ENCODE data around the gene AOC3. TPM values are rescaled to one million over a fixed set of nuclear protein-coding genes. Genes with fewer than 3 reads are reported as not detected.

Gene AOC3
- total RNA-seq, 1 donor from 2014 or later = 2.4 TPM

- H3K4me1 Mint-ChIP-seq (ENCODE audit: low read depth) = peaks cover 22% of the 10 kb centered on the region
- peaks cover 32% of the 10 kb centered on the region for H3K36me3 Mint-ChIP-seq (ENCODE audit: low read depth)
- H3K27me3 Mint-ChIP-seq (ENCODE audit: low read depth) = peaks cover 9% of the 10 kb centered on the region
- peak overlapping the region; percentile 98 for H3K27ac Mint-ChIP-seq
- intact Hi-C loops (cut with micrococcal nuclease) = loop anchor here (1.0 kb wide), 1 partner anchor 8 kb away; the partner anchor contains the start of gene BECN1
- no peaks in the 10 kb centered on the region for H3K9me3 Mint-ChIP-seq
- peak overlapping the region; percentile 92 for H3K4me3 Mint-ChIP-seq (ENCODE audit: low read depth)
- DNase-seq (ENCODE audit: low spot score) = no peak
These were observed 18.6 kb upstream of the AOC3 start for GRCh38 chr17:42832213-42832933.

DNA sequence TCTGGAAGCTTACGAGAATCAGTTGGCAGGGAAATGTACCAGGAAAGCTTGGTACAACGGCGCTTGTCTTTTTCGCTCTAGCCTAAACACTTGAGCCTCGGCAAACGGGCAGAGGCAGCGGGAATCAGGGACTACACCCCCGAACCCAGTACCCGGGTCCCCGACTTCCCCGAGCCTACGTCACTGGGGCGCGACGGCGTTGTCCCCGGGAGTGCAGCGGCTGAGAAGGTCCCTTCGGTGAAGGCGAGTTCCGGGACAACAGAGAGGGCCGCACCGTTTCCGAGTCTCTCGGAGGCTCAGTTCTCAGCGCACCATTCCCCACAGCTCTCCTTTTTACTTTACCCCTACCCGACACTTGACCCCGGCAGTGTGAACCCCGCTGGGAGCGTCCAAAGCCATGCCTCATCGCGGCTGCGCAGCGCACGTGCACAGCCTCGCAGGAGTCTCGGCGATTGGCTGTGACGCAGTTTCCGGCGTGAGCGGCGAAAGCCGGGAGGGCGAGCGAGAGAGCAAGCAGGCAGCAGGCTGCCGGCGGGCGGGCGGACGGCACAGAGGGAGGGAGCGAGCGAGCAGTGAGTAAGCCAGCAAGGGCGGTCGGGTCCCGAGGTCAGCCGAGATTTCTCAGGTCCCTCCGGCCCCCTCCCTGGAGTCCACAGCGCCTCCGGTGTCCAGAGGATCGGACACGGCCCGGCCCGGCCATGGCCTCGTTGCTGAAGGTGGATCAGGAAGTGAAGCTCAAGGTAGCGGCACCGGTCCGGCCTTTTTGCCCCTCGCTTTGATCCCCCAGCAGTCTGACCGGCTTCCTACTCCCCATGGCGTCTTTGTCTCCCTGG is 17.8 kb upstream of the AOC3 start, which contains the start of gene PSME3:
Gene PSME3, plus strand, starts transcription at position 464 of the 833 bp plus-strand sequence. Its CDS starts 235 bp downstream, at position 699.
- peaks cover 2% of the 10 kb centered on the region for H3K27me3 Mint-ChIP-seq (ENCODE audit: low read depth)
- intact Hi-C loops (cut with micrococcal nuclease) = loop anchor here (1.0 kb wide), 1 partner anchor 9 kb away; the partner anchor contains the start of gene BECN1
- H3K27ac Mint-ChIP-seq = peak within 1 kb of the TSS; percentile 98
- H3K4me3 Mint-ChIP-seq (ENCODE audit: low read depth) = peak within 1 kb of the TSS; percentile 92
- H3K4me1 Mint-ChIP-seq (ENCODE audit: low read depth) = peaks cover 24% of the 10 kb centered on the region
- peak; percentile 90 for DNase-seq (ENCODE audit: low spot score)
- H3K9me3 Mint-ChIP-seq = no peaks in the 10 kb centered on the region
- H3K36me3 Mint-ChIP-seq (ENCODE audit: low read depth) = peaks cover 40% of the 10 kb centered on the region

GRCh38 chr17:42833767-42834422 is 17.1 kb upstream of the AOC3 start:
- intact Hi-C loops (cut with micrococcal nuclease) = no loop called here
- peaks cover 47% of the 10 kb centered on the region for H3K36me3 Mint-ChIP-seq (ENCODE audit: low read depth)
- H3K9me3 Mint-ChIP-seq = no peaks in the 10 kb centered on the region
- no peak for DNase-seq (ENCODE audit: low spot score)
- H3K27ac Mint-ChIP-seq = peak overlapping the region; percentile 98
- peaks cover 24% of the 10 kb centered on the region for H3K4me1 Mint-ChIP-seq (ENCODE audit: low read depth)
- H3K4me3 Mint-ChIP-seq (ENCODE audit: low read depth) = peak overlapping the region; percentile 92
- H3K27me3 Mint-ChIP-seq (ENCODE audit: low read depth) = no peaks in the 10 kb centered on the region

DNA sequence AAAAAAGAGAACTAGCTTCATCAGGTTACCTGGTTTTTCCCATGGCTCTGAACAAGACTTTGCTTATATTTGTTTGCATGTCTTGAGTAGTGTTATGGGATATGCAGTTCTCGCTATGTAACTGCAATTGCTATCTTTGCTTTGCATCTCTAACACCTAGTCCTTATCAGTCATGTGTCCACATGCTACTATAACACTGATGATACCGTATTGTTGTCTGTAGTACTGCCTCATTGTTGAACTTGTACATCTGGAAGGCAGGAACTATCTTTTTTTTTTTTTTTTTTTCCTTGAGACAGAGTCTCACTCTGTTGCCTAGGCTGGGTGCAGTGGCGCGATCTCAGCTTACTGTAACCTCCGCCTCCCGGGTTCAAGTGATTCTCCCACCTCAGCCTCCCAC is 15.3 kb upstream of the AOC3 start:
- no peak overlapping the region for H3K27ac Mint-ChIP-seq

DNA sequence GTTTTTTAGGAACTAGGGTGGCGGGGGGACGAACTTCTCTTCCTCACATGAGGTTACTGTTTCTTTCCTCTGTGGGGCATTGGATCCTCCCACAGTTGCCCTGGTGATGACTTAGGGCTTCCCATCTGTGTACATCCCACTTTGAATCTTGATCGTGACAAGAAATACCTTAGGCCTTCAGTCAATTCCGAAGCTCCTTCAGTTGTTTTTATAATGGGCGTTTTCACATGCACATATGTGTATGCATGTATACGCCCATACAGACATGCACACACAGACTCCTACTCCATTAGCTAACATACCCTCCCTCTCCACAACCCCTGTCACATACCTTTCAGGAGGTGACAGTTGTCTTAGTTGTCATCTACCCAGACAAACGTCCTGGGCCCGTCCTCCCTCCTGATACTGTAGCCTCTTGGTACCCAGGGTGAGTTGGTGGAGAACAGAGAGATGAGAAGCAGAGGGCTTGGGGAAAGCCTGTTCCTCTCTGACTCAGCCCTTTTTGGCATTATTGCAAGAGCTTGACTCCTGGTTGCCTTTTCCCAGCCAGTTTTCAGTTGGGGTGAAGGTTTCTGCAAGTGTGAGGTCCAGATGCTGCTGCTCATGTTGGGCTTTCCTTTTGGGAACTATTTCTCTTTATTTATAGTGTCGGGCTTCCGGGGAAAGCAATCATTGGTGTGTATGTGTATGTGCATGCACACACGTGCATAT is 8.9 kb upstream of the AOC3 start:
- Mint-ChIP-seq H3K4me1 (ENCODE audit: low read depth) (peaks cover 16% of the 10 kb centered on the region), H3K9me3 (no peaks in the 10 kb centered on the region), H3K27me3 (ENCODE audit: low read depth) (no peaks in the 10 kb centered on the region), H3K4me3 (ENCODE audit: low read depth) (no peak overlapping the region), H3K36me3 (ENCODE audit: low read depth) (peaks cover 76% of the 10 kb centered on the region), H3K27ac (no peak overlapping the region)
- no peak for DNase-seq (ENCODE audit: low spot score)
- intact Hi-C loops (cut with micrococcal nuclease) = no loop called here

More for the DNA sequence above, 15.3 kb upstream of the AOC3 start:
- DNase-seq (ENCODE audit: low spot score) = no peak
- peaks cover 24% of the 10 kb centered on the region for H3K4me1 Mint-ChIP-seq (ENCODE audit: low read depth)
- no peaks in the 10 kb centered on the region for H3K9me3 Mint-ChIP-seq
- intact Hi-C loops (cut with micrococcal nuclease) = no loop called here
- no peak overlapping the region for H3K4me3 Mint-ChIP-seq (ENCODE audit: low read depth)
- peaks cover 61% of the 10 kb centered on the region for H3K36me3 Mint-ChIP-seq (ENCODE audit: low read depth)
- H3K27me3 Mint-ChIP-seq (ENCODE audit: low read depth) = no peaks in the 10 kb centered on the region

GRCh38 chr17:42843358-42843934 is 7.6 kb upstream of the AOC3 start:
- intact Hi-C loops (cut with micrococcal nuclease) = no loop called here
- DNase-seq (ENCODE audit: low spot score) = no peak
- Mint-ChIP-seq H3K4me3 (ENCODE audit: low read depth) (no peak overlapping the region), H3K4me1 (ENCODE audit: low read depth) (peaks cover 14% of the 10 kb centered on the region), H3K36me3 (ENCODE audit: low read depth) (peaks cover 65% of the 10 kb centered on the region), H3K9me3 (no peaks in the 10 kb centered on the region), H3K27me3 (ENCODE audit: low read depth) (no peaks in the 10 kb centered on the region), H3K27ac (no peak overlapping the region)

DNA sequence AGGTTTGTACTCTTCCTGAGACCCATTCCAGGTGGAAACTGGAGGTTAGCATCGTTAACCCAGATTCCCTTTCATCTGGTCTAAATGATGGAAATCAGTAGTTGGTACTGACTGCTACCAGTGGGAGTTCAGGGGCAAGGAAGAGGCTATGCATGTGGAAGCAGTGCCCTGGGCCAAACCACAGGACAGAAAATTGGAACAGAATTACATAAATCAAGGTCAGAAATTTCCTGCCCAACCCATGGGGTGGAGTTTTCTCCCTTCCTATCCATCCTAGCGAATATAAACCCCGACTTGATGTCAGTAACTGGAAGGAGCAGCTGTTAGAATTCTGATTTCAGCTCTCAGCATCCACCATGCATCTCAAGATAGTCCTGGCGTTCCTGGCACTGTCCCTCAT is 6.7 kb upstream of the AOC3 start, which contains the start of gene AOC2:
Gene AOC2, plus strand, starts transcription at position 310 of the 400 bp plus-strand sequence. Its CDS starts 47 bp downstream, at position 357.
- Mint-ChIP-seq H3K4me3 (ENCODE audit: low read depth) (no peak within 1 kb of the TSS), H3K9me3 (no peaks in the 10 kb centered on the region), H3K27me3 (ENCODE audit: low read depth) (no peaks in the 10 kb centered on the region), H3K27ac (no peak within 1 kb of the TSS), H3K36me3 (ENCODE audit: low read depth) (peaks cover 56% of the 10 kb centered on the region), H3K4me1 (ENCODE audit: low read depth) (peaks cover 14% of the 10 kb centered on the region)
- intact Hi-C loops (cut with micrococcal nuclease) = no loop called here
- DNase-seq (ENCODE audit: low spot score) = no peak

DNA sequence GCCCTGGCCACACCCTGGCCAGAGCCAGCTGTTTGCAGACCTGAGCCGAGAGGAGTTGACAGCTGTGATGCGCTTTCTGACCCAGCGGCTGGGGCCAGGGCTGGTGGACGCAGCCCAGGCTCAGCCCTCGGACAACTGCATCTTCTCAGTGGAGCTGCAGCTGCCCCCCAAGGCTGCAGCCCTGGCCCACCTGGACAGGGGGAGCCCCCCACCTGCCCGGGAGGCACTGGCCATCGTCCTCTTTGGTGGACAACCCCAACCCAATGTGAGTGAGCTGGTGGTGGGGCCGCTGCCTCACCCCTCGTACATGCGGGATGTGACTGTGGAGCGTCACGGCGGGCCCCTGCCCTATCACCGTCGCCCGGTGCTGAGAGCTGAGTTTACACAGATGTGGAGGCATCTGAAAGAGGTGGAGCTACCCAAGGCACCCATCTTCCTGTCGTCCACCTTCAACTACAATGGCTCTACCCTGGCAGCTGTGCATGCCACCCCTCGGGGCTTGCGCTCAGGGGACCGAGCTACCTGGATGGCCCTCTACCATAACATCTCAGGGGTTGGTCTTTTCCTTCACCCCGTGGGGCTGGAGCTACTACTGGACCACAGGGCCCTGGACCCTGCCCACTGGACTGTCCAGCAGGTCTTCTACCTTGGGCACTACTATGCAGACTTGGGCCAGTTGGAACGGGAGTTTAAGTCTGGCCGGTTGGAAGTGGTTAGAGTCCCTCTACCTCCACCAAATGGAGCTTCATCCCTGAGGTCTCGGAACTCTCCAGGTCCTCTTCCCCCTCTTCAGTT is 6.0 kb upstream of the AOC3 start:
- no peak overlapping the region for H3K4me3 Mint-ChIP-seq (ENCODE audit: low read depth)
- peaks cover 14% of the 10 kb centered on the region for H3K4me1 Mint-ChIP-seq (ENCODE audit: low read depth)
- no peak overlapping the region for H3K27ac Mint-ChIP-seq
- DNase-seq (ENCODE audit: low spot score) = no peak
- intact Hi-C loops (cut with micrococcal nuclease) = no loop called here
- peaks cover 52% of the 10 kb centered on the region for H3K36me3 Mint-ChIP-seq (ENCODE audit: low read depth)
- H3K9me3 Mint-ChIP-seq = no peaks in the 10 kb centered on the region
- H3K27me3 Mint-ChIP-seq (ENCODE audit: low read depth) = no peaks in the 10 kb centered on the region

DNA sequence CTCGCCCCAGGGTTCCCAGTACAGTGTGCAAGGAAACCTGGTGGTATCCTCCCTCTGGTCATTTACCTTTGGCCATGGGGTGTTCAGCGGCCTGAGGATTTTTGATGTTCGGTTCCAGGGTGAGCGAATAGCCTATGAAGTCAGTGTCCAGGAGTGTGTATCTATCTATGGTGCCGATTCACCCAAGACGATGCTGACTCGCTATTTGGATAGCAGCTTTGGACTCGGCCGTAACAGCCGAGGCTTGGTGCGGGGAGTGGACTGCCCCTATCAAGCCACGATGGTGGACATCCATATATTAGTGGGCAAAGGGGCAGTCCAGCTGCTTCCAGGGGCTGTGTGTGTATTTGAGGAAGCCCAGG is 5.5 kb upstream of the AOC3 start:
- Mint-ChIP-seq H3K4me1 (ENCODE audit: low read depth) (peaks cover 14% of the 10 kb centered on the region), H3K4me3 (ENCODE audit: low read depth) (no peak overlapping the region), H3K36me3 (ENCODE audit: low read depth) (peaks cover 48% of the 10 kb centered on the region), H3K9me3 (no peaks in the 10 kb centered on the region), H3K27me3 (ENCODE audit: low read depth) (no peaks in the 10 kb centered on the region), H3K27ac (no peak overlapping the region)
- intact Hi-C loops (cut with micrococcal nuclease) = no loop called here
- no peak for DNase-seq (ENCODE audit: low spot score)

- intact Hi-C loops (cut with micrococcal nuclease) = loop anchor here (2.0 kb wide), 1 partner anchor 83 kb away; no protein-coding TSS in a partner anchor
- peaks cover 14% of the 10 kb centered on the region for H3K4me1 Mint-ChIP-seq (ENCODE audit: low read depth)
- DNase-seq (ENCODE audit: low spot score) = no peak
- H3K4me3 Mint-ChIP-seq (ENCODE audit: low read depth) = no peak overlapping the region
- H3K27ac Mint-ChIP-seq = peak overlapping the region; percentile 93
- peaks cover 45% of the 10 kb centered on the region for H3K36me3 Mint-ChIP-seq (ENCODE audit: low read depth)
- H3K27me3 Mint-ChIP-seq (ENCODE audit: low read depth) = no peaks in the 10 kb centered on the region
- H3K9me3 Mint-ChIP-seq = no peaks in the 10 kb centered on the region
These were observed 4.9 kb upstream of the AOC3 start for GRCh38 chr17:42845918-42846593.

Data from activated T-helper 2 cell treated with anti-CD3 and anti-CD28 coated beads, Interferon-gamma antibody, Interleukin-2, Interleukin-4, amounts not matched to agents 10 μg/mL and 5 μg/mL and 100 μg/mL, durations not matched to agents 14 hours and 24 hours and 36 hours (primary cell).